Measurements from ENCODE around the gene HPS1. TPM values are rescaled to one million over a fixed set of nuclear protein-coding genes. Genes with fewer than 3 reads are reported as not detected.

HPS1 gene
- total RNA-seq, 1 donor from 2014 or later, result 51.7 TPM

DNA sequence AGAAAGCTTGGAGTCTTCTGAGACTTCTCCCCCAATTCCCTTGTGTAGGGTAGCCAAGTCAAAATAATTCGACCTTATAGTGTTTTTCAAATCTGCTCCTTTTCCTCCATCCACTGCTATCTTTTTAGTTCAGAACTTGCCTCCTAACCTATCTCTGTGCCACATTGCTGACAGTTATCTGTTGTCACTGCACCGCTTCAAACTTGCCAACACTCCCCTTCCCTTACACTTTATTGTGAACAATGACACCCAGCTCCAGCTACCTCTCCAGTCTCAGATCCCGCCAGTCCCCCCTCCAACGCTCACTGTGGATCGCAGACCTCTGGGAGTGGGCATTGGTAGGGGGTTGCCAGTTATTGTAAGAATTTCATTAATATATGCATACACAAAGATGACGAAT lies 16.3 kb upstream of the HPS1 start:
- Mint-ChIP-seq H3K9me3 (no peaks in the 10 kb centered on the region), H3K27ac (no peak overlapping the region), H3K4me1 (peaks cover 30% of the 10 kb centered on the region), H3K36me3 (no peaks in the 10 kb centered on the region), H3K4me3 (no peak overlapping the region), H3K27me3 (ENCODE audit: low read depth) (peaks cover 3% of the 10 kb centered on the region)
- no peak for DNase-seq (ENCODE audit: low spot score in 2 of 2, unreplicated experiment in 2 of 2)
- TF ChIP-seq, protein P1, sequence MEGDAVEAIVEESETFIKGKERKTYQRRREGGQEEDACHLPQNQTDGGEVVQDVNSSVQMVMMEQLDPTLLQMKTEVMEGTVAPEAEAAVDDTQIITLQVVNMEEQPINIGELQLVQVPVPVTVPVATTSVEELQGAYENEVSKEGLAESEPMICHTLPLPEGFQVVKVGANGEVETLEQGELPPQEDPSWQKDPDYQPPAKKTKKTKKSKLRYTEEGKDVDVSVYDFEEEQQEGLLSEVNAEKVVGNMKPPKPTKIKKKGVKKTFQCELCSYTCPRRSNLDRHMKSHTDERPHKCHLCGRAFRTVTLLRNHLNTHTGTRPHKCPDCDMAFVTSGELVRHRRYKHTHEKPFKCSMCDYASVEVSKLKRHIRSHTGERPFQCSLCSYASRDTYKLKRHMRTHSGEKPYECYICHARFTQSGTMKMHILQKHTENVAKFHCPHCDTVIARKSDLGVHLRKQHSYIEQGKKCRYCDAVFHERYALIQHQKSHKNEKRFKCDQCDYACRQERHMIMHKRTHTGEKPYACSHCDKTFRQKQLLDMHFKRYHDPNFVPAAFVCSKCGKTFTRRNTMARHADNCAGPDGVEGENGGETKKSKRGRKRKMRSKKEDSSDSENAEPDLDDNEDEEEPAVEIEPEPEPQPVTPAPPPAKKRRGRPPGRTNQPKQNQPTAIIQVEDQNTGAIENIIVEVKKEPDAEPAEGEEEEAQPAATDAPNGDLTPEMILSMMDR (IDR thresholded peaks at IDR 0.05; ENCODE audit: unreplicated experiment), result no peak

DNA sequence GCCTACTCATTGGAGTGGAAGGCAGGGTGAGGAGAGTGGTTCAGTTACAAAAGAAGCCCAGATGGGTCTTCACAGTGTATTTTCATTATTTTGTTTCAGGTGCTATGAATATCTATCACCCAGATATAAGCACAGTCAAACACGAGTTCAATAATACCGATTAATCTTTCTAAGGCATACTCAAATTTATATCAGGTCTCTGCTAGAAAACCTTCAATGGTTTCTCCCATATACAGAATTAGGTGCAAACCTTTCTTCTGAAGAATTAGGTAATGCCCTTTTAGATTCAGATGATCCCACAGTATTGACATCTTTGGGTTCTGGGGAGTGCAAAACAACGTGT lies 14.7 kb upstream of the HPS1 start:
- H3K4me3 Mint-ChIP-seq, result no peak overlapping the region
- H3K27ac Mint-ChIP-seq, result peak overlapping the region; percentile 48
- H3K36me3 Mint-ChIP-seq, result no peaks in the 10 kb centered on the region
- no peaks in the 10 kb centered on the region for H3K9me3 Mint-ChIP-seq
- H3K27me3 Mint-ChIP-seq (ENCODE audit: low read depth), result peaks cover 6% of the 10 kb centered on the region
- peaks cover 33% of the 10 kb centered on the region for H3K4me1 Mint-ChIP-seq
- no peak for DNase-seq (ENCODE audit: low spot score in 2 of 2, unreplicated experiment in 2 of 2)
- TF ChIP-seq, protein P1 (IDR thresholded peaks at IDR 0.05; ENCODE audit: unreplicated experiment), result no peak

DNA sequence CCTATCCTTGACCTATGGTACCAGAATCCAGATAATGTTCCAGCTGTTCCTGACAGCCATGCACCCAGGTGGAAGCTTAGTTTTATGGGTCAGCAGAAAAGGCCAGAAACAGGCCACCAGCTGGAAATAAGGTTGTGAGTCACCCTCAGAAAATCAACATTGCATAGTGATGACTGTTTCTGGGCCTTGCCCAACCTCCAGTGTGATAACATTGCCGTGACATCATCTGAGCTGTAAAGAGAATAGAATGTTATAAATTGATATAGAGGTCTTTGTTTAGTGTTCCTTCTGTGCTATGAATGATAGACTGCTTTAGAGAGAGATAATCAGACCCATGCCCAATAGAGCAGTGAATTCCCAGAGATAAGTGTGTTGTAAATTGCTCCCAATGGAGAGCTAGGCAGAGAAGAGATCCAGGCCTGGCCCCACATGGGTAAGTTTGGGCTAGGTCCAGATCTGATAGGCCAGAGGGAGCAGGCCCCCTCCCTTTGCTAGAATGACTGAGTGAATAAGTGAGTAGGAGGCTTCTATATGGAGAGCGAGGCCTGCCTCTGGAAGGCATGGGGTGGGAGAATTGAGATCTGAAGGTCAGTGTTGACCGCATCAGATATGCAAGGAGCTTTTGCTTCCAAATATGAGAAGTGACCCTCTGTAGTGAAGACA lies 14.2 kb upstream of the HPS1 start:
- Mint-ChIP-seq H3K4me3 (no peak overlapping the region), H3K27me3 (ENCODE audit: low read depth) (peaks cover 6% of the 10 kb centered on the region), H3K4me1 (peaks cover 32% of the 10 kb centered on the region), H3K36me3 (no peaks in the 10 kb centered on the region), H3K27ac (peak overlapping the region; percentile 48), H3K9me3 (no peaks in the 10 kb centered on the region)
- no peak for DNase-seq (ENCODE audit: low spot score in 2 of 2, unreplicated experiment in 2 of 2)
- TF ChIP-seq, protein P1 (IDR thresholded peaks at IDR 0.05; ENCODE audit: unreplicated experiment), result no peak

DNA sequence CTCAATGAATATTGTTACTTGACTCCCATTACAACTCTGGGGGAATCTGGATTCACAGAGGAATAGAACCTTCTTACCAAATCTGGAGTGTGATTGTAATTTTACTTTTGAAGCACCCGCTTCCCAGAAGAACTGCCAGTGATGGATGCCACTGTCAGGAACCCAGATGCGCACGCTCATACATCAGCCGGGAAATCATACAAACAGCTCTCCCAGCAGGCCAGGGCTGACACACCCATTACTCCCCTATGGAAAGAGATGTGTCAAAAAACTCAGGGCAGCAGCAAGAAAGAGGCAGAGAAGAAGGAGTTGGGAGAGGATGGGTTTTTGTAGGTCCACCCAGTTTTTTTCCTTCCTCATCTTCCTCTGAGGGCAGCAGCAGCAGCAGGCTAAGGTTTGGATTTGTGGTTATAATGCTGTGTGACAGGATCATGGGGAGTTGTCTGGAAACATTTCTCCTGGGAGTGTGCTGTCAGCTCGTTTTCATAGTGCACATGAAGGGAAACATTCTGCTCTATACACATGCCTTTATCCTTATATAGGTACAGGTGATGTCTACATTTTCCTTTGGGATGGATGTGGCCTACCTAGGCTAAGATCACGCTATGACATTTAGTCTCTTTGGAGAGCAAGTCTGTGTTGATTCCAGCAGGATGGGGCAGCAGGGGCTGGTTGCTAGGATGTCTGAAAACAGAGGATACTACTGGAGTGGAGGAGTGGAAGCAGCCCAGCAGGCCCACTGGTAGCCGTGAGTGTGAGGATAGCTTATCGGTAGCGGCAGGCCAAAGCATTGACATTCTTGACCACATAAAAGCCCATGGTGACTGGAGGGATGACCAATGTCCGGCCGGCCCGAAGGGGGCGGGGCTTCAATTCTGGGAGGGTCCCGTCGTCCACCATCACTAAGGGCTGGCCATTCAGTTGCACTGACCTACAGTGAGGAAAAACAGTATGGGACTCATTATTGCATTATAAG lies 12.4 kb upstream of the HPS1 start:
- DNase-seq (ENCODE audit: low spot score in 2 of 2, unreplicated experiment in 2 of 2), result no peak
- Mint-ChIP-seq H3K9me3 (no peaks in the 10 kb centered on the region), H3K4me3 (no peak overlapping the region), H3K27ac (no peak overlapping the region), H3K36me3 (no peaks in the 10 kb centered on the region), H3K27me3 (ENCODE audit: low read depth) (peaks cover 6% of the 10 kb centered on the region), H3K4me1 (peaks cover 27% of the 10 kb centered on the region)
- TF ChIP-seq, protein P1 (IDR thresholded peaks at IDR 0.05; ENCODE audit: unreplicated experiment), result no peak

DNA sequence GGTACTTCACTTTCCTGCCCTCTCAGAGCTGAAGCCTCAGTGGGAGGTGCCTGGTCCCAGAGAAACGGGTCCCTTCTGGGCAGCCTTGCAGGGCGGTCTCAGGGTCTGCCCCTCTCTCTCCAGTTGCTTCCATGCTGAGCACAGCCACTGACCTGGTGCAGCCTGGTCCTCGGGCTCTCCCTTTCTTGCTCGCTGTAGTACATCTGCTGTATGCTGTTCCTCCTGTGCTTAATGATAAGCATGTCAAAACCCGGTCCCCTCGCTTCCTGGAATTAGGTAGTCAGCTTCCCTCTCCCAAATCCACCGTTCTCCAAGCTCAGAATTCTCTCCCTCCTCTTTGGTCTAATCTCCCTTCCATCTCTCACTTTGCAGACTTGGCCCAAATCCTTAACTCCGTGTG lies 11.0 kb upstream of the HPS1 start:
- H3K27ac Mint-ChIP-seq, result no peak overlapping the region
- H3K36me3 Mint-ChIP-seq, result no peaks in the 10 kb centered on the region

More for the DNA sequence above, 11.0 kb upstream of the HPS1 start:
- Mint-ChIP-seq H3K27me3 (ENCODE audit: low read depth) (peaks cover 6% of the 10 kb centered on the region), H3K4me3 (no peak overlapping the region), H3K9me3 (no peaks in the 10 kb centered on the region), H3K4me1 (peaks cover 27% of the 10 kb centered on the region)
- TF ChIP-seq, protein P1 (IDR thresholded peaks at IDR 0.05; ENCODE audit: unreplicated experiment), result no peak
- no peak for DNase-seq (ENCODE audit: low spot score in 2 of 2, unreplicated experiment in 2 of 2)

Data from mesothelial cell of epicardium (in vitro differentiated cells).